ENCODE data around the gene LSM7.

The LSM7 gene

DNA sequence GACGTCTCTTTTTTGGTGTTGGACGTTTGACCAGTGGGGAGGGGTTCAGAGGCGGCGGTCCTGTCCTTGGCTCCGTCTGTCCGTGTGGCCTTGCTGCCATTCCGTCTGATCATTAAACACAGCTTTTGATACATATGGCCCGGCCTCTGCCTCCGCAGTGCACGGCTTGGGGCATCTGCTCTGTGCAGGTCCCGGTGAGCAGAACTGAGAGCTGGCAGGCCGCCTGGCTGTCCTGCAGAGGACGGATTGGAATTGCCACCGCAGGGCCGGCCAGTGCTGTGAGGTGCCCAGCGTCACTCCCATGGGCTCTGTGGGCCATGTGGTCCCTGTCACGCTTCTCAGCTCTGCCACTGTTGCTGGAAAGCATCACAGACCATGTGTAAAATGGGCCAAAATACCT lies 26.3 kb upstream of the LSM7 start:
- H3K36me3 ChIP-seq (ENCODE audit: low read depth): no peaks in the 10 kb centered on the region
- TF ChIP-seq, protein P1, sequence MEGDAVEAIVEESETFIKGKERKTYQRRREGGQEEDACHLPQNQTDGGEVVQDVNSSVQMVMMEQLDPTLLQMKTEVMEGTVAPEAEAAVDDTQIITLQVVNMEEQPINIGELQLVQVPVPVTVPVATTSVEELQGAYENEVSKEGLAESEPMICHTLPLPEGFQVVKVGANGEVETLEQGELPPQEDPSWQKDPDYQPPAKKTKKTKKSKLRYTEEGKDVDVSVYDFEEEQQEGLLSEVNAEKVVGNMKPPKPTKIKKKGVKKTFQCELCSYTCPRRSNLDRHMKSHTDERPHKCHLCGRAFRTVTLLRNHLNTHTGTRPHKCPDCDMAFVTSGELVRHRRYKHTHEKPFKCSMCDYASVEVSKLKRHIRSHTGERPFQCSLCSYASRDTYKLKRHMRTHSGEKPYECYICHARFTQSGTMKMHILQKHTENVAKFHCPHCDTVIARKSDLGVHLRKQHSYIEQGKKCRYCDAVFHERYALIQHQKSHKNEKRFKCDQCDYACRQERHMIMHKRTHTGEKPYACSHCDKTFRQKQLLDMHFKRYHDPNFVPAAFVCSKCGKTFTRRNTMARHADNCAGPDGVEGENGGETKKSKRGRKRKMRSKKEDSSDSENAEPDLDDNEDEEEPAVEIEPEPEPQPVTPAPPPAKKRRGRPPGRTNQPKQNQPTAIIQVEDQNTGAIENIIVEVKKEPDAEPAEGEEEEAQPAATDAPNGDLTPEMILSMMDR (IDR thresholded peaks at IDR 0.05; ENCODE audit: poor library complexity, severe bottlenecking): no peak
- H3K9me3 ChIP-seq (ENCODE audit: severe bottlenecking): no peaks in the 10 kb centered on the region
- H3K27ac ChIP-seq (ENCODE audit: poor library complexity, severe bottlenecking): no peak overlapping the region
- no peaks in the 10 kb centered on the region for H3K4me1 ChIP-seq (ENCODE audit: insufficient read depth, poor library complexity, severe bottlenecking)
- peaks cover 15% of the 10 kb centered on the region for H3K27me3 ChIP-seq (ENCODE audit: insufficient read depth, poor library complexity, severe bottlenecking)
- no peak overlapping the region for H3K4me3 ChIP-seq (ENCODE audit: severe bottlenecking)
- ATAC-seq (ENCODE audit: low read depth): no peak
- peak; percentile 43 for DNase-seq (ENCODE audit: low spot score)

DNA sequence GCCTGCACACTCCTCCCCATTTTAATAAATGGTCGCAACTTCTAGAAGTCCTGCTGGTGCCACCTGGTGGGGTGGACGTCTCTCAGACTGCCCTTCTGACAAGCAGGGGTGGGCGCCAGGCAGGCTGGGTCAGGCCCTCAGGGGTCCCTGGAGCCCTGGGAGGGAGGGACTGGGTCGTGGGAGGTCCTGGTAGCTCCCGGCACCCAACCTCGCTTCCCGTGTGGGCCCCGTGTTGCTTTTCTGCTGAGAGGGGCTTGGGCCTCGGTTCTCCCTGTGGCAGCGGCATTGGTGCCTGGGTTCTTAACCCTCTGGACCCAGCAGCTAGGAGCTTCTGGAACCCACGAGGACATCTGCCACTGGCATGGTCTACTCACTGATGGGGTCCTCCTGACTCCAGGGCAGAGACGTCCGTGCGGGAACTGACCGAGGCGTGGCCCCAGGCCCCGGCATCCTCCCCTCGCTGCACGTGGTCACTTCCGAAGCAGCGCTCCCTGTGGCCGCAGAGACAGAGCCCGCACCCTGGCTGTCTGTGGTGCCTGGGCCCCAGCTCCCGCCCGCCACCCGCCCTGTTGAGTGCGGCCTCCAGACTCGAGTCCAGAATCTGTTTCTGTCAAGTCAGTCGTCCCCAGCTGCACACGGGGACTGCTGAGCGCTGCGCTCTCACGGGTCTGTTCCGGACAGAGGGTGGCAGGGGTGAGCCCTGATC lies 25.7 kb upstream of the LSM7 start:
- H3K27ac ChIP-seq (ENCODE audit: poor library complexity, severe bottlenecking): no peak overlapping the region
- H3K27me3 ChIP-seq (ENCODE audit: insufficient read depth, poor library complexity, severe bottlenecking): peaks cover 9% of the 10 kb centered on the region
- TF ChIP-seq, protein P1 (IDR thresholded peaks at IDR 0.05; ENCODE audit: poor library complexity, severe bottlenecking): no peak
- H3K9me3 ChIP-seq (ENCODE audit: severe bottlenecking): no peaks in the 10 kb centered on the region
- no peaks in the 10 kb centered on the region for H3K36me3 ChIP-seq (ENCODE audit: low read depth)
- no peak overlapping the region for H3K4me3 ChIP-seq (ENCODE audit: severe bottlenecking)
- peak; percentile 56 for DNase-seq (ENCODE audit: low spot score)
- ATAC-seq (ENCODE audit: low read depth): no peak
- no peaks in the 10 kb centered on the region for H3K4me1 ChIP-seq (ENCODE audit: insufficient read depth, poor library complexity, severe bottlenecking)

DNA sequence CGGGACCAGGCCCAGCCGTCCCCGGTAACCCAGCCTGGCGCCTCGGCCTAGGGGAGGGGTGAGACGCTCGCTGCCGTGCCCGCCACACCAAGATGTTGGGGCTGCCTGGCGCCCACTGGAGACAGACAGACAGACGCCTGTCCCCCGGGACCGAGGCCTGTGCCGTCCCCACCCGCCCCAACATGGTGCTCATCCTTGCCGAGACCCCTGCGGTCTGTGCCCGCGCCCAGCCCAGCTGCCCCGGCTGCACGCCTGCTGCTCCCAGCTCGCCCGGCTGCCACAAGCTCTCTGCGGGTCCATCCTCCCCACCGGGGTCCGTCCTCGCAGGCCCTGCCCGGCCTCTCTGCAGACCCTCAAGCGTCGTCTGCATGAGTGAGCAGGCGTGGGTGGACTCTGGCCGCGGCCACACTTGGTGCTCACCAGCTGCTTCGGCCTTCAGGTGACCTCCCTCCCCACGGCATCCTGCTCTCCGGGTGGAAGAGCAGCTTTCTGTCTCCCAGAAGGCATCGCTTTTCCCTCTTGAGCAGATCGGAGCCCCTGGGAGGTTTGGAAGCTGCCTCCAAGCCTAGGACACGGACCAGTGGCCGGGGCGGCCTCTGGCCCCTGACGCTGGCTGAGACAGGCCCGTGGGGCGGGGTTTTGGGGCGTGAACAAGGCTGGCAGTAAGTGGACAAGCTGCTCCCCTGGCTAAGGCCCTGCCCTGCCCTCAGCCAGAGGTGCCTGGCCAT lies 24.9 kb upstream of the LSM7 start:
- TF ChIP-seq, protein P1 (IDR thresholded peaks at IDR 0.05; ENCODE audit: poor library complexity, severe bottlenecking): no peak
- no peaks in the 10 kb centered on the region for H3K36me3 ChIP-seq (ENCODE audit: low read depth)
- DNase-seq (ENCODE audit: low spot score) (peak; percentile 55), ATAC-seq (ENCODE audit: low read depth) (no peak)
- peaks cover 2% of the 10 kb centered on the region for H3K27me3 ChIP-seq (ENCODE audit: insufficient read depth, poor library complexity, severe bottlenecking)
- no peaks in the 10 kb centered on the region for H3K9me3 ChIP-seq (ENCODE audit: severe bottlenecking)
- no peaks in the 10 kb centered on the region for H3K4me1 ChIP-seq (ENCODE audit: insufficient read depth, poor library complexity, severe bottlenecking)
- H3K27ac ChIP-seq (ENCODE audit: poor library complexity, severe bottlenecking): no peak overlapping the region
- H3K4me3 ChIP-seq (ENCODE audit: severe bottlenecking): no peak overlapping the region

- no peak overlapping the region for H3K27ac ChIP-seq (ENCODE audit: poor library complexity, severe bottlenecking)
- no peaks in the 10 kb centered on the region for H3K4me1 ChIP-seq (ENCODE audit: insufficient read depth, poor library complexity, severe bottlenecking)
- ATAC-seq (ENCODE audit: low read depth) (no peak), DNase-seq (ENCODE audit: low spot score) (peak; percentile 35)
- H3K9me3 ChIP-seq (ENCODE audit: severe bottlenecking): no peaks in the 10 kb centered on the region
- H3K27me3 ChIP-seq (ENCODE audit: insufficient read depth, poor library complexity, severe bottlenecking): no peaks in the 10 kb centered on the region
- TF ChIP-seq, protein P1 (IDR thresholded peaks at IDR 0.05; ENCODE audit: poor library complexity, severe bottlenecking): no peak
- no peak overlapping the region for H3K4me3 ChIP-seq (ENCODE audit: severe bottlenecking)
- no peaks in the 10 kb centered on the region for H3K36me3 ChIP-seq (ENCODE audit: low read depth)
These were observed 23.7 kb upstream of the LSM7 start for GRCh38 chr19:2352121-2352520.

DNA sequence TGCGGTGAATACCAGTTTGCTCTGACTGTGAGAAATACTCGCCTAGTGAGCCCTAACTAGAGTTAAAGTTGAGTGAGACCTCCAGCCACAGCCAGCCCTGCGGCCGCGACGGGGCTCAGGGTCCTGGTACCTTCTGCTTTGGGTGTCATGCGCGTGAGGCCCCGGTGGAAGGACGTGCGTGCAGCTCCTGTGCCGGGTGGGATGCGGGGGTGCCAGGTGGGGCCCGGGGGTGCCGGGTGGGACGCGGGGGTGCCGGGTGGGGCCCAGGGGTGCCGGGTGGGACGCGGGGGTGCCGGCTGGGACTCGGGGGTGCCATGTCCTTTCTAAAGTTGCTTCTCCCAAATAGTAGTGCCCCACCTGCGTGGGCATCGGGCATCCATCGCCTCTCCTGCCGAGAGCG lies 23.2 kb upstream of the LSM7 start:
- DNase-seq (ENCODE audit: low spot score) (peak; percentile 59), ATAC-seq (ENCODE audit: low read depth) (no peak)
- H3K27ac ChIP-seq (ENCODE audit: poor library complexity, severe bottlenecking): no peak overlapping the region
- TF ChIP-seq, protein P1 (IDR thresholded peaks at IDR 0.05; ENCODE audit: poor library complexity, severe bottlenecking): no peak
- no peaks in the 10 kb centered on the region for H3K27me3 ChIP-seq (ENCODE audit: insufficient read depth, poor library complexity, severe bottlenecking)
- H3K4me3 ChIP-seq (ENCODE audit: severe bottlenecking): no peak overlapping the region
- H3K4me1 ChIP-seq (ENCODE audit: insufficient read depth, poor library complexity, severe bottlenecking): no peaks in the 10 kb centered on the region
- H3K36me3 ChIP-seq (ENCODE audit: low read depth): no peaks in the 10 kb centered on the region
- H3K9me3 ChIP-seq (ENCODE audit: severe bottlenecking): no peaks in the 10 kb centered on the region
